ENCODE data around the gene AAMDC.
"Not testable (repeated sequence)": the region's sequence is repeated elsewhere in the genome, so short reads cannot be mapped to it uniquely, and the experiment has no call there.

The AAMDC gene

DNA sequence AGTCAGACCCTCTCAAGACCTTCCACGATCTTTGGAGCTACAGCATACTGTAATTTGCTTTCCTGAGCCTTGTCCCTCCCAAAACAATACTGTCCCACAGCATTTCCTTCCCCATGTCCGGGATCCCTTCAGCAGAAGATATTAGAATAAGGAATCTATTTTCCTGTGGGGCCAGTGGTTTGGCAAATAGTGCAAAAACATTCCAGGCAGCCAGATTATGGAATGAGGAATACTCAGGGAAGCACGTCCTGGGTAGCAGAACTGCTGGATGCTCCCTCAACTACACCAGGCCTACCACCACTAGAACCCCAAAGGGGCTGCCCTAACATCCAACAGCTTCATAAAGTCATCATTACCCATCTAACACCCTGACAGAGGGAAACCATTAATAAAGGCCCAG is 61.5 kb downstream of the AAMDC start:
- H3K27me3 Mint-ChIP-seq (ENCODE audit: low read depth): no peaks in the 10 kb centered on the region
- no peak overlapping the region for H3K4me3 Mint-ChIP-seq
- TF ChIP-seq CTCF (IDR thresholded peaks at IDR 0.05; ENCODE audit: unreplicated experiment in 3 of 3): no peak
- peaks cover 4% of the 10 kb centered on the region for H3K4me1 Mint-ChIP-seq
- H3K9me3 Mint-ChIP-seq: no peaks in the 10 kb centered on the region
- peaks cover 60% of the 10 kb centered on the region for H3K36me3 Mint-ChIP-seq (ENCODE audit: low read depth)
- H3K27ac Mint-ChIP-seq: no peak overlapping the region

GRCh38 chr11:77883775-77884174 is 62.8 kb downstream of the AAMDC start:
- Mint-ChIP-seq H3K27ac (no peak overlapping the region), H3K4me3 (no peak overlapping the region), H3K27me3 (ENCODE audit: low read depth) (no peaks in the 10 kb centered on the region), H3K4me1 (no peaks in the 10 kb centered on the region), H3K9me3 (no peaks in the 10 kb centered on the region), H3K36me3 (ENCODE audit: low read depth) (peaks cover 74% of the 10 kb centered on the region)
- TF ChIP-seq CTCF (IDR thresholded peaks at IDR 0.05; ENCODE audit: unreplicated experiment in 3 of 3): no peak

GRCh38 chr11:77884186-77884828 is 63.4 kb downstream of the AAMDC start:
- no peak for TF ChIP-seq CTCF (IDR thresholded peaks at IDR 0.05; ENCODE audit: unreplicated experiment in 3 of 3)
- Mint-ChIP-seq H3K4me1 (no peaks in the 10 kb centered on the region), H3K36me3 (ENCODE audit: low read depth) (peaks cover 73% of the 10 kb centered on the region), H3K27ac (no peak overlapping the region), H3K4me3 (no peak overlapping the region), H3K9me3 (no peaks in the 10 kb centered on the region), H3K27me3 (ENCODE audit: low read depth) (no peaks in the 10 kb centered on the region)

GRCh38 chr11:77884829-77885190 is 63.9 kb downstream of the AAMDC start:
- no peaks in the 10 kb centered on the region for H3K27me3 Mint-ChIP-seq (ENCODE audit: low read depth)
- no peaks in the 10 kb centered on the region for H3K9me3 Mint-ChIP-seq
- no peaks in the 10 kb centered on the region for H3K4me1 Mint-ChIP-seq
- no peak for TF ChIP-seq CTCF (IDR thresholded peaks at IDR 0.05; ENCODE audit: unreplicated experiment in 3 of 3)
- H3K36me3 Mint-ChIP-seq (ENCODE audit: low read depth): peaks cover 74% of the 10 kb centered on the region
- no peak overlapping the region for H3K4me3 Mint-ChIP-seq
- no peak overlapping the region for H3K27ac Mint-ChIP-seq

DNA sequence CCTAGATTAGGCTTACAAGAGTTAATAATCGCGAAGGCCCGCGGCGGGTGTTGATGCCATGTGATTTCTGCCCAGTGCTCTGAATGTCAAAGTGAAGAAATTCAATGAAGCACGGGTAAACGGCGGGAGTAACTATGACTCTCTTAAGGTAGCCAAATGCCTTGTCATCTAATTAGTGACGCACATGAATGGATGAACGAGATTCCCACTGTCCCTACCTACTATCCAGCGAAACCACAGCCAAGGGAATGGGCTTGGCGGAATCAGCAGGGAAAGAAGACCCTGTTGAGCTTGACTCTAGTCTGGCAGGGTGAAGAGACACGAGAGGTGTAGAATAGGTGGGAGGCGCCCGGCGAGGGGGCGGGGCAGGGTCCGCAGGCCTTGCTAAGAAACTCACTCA is 65.5 kb downstream of the AAMDC start:
- Mint-ChIP-seq H3K27ac (no peak overlapping the region), H3K36me3 (ENCODE audit: low read depth) (peaks cover 82% of the 10 kb centered on the region), H3K4me3 (no peak overlapping the region), H3K4me1 (no peaks in the 10 kb centered on the region), H3K27me3 (ENCODE audit: low read depth) (no peaks in the 10 kb centered on the region), H3K9me3 (no peaks in the 10 kb centered on the region)
- TF ChIP-seq CTCF (IDR thresholded peaks at IDR 0.05; ENCODE audit: unreplicated experiment in 3 of 3): no peak

- not testable (repeated sequence) for H3K27ac Mint-ChIP-seq; H3K4me3 Mint-ChIP-seq; H3K4me1 Mint-ChIP-seq; H3K9me3 Mint-ChIP-seq; H3K27me3 Mint-ChIP-seq (ENCODE audit: low read depth)
- H3K36me3 Mint-ChIP-seq (ENCODE audit: low read depth): peaks cover 78% of the 10 kb centered on the region
Observed at GRCh38 chr11:77889045-77889444, 68.1 kb downstream of the AAMDC start.

DNA sequence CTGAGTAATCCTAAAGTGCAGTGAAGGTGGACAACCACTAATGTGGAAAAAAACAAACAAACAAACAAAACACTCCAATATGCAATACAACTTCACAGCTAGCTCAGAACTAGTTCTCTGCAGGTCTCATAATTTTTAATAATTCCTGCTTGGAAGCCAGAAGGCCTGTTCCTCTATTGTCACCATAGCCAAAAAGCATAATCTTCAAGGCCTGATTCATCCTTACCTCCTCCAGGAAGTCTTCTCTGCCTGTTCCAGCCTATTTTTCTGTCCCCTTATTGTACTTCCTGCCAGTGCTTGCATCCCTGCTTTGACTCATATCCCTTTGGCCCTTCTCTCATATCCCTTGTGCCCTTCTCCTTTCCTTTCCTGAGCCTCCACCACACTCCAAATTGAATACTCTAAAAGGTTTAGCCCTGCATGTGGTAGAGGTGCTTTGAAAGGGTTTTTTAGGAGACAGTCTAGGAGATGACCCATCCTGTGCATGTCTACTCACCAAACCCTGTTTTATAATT is 69.2 kb downstream of the AAMDC start:
- not testable (repeated sequence) for H3K27ac Mint-ChIP-seq; H3K4me3 Mint-ChIP-seq; H3K4me1 Mint-ChIP-seq; H3K9me3 Mint-ChIP-seq; H3K27me3 Mint-ChIP-seq (ENCODE audit: low read depth)
- peaks cover 79% of the 10 kb centered on the region for H3K36me3 Mint-ChIP-seq (ENCODE audit: low read depth)

GRCh38 chr11:77890619-77891056 is 69.7 kb downstream of the AAMDC start:
- not testable (repeated sequence) for H3K4me1 Mint-ChIP-seq; H3K27ac Mint-ChIP-seq; H3K4me3 Mint-ChIP-seq; H3K27me3 Mint-ChIP-seq (ENCODE audit: low read depth); H3K9me3 Mint-ChIP-seq
- peaks cover 76% of the 10 kb centered on the region for H3K36me3 Mint-ChIP-seq (ENCODE audit: low read depth)

- H3K9me3 Mint-ChIP-seq; H3K27ac Mint-ChIP-seq; H3K4me3 Mint-ChIP-seq; H3K4me1 Mint-ChIP-seq; H3K27me3 Mint-ChIP-seq (ENCODE audit: low read depth): not testable (repeated sequence)
- peaks cover 75% of the 10 kb centered on the region for H3K36me3 Mint-ChIP-seq (ENCODE audit: low read depth)
Observed at GRCh38 chr11:77891256-77891655, 70.3 kb downstream of the AAMDC start.

DNA sequence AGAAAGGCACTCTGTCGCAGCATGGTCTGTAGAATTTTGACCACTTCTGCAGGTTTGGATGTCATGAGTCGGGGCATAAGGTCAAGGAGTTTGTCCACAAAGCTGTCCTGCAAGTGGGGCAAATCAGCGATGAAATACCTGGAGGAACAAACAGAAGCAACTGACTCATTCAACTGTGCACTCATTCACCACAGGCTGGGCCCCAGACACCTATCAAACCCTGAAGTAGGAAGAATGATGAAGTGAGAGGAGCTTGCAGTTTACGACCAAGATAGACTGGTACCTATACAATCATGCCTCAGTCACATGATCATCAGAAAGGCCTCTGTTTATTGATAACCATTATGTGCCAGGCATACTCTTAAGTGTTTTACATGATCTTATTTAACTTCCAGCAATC is 70.8 kb downstream of the AAMDC start:
- not testable (repeated sequence) for H3K9me3 Mint-ChIP-seq; H3K4me3 Mint-ChIP-seq; H3K27me3 Mint-ChIP-seq (ENCODE audit: low read depth); H3K4me1 Mint-ChIP-seq; H3K27ac Mint-ChIP-seq
- peaks cover 73% of the 10 kb centered on the region for H3K36me3 Mint-ChIP-seq (ENCODE audit: low read depth)

Data from nephron (organoid).